ENCODE results near the gene HELQ. TPM values are rescaled to one million over a fixed set of nuclear protein-coding genes. Genes with fewer than 3 reads are reported as not detected.
A peak's percentile ranks its signal among the peaks of the same experiment; 100 is the strongest.

Gene HELQ
- total and polyA plus RNA-seq, 4 donors, result 9.2 to 20.6 (median 14.2) TPM

- H3K9me3 ChIP-seq (ENCODE audit: control insufficient read depth, insufficient read depth, low read length), result peaks cover 5% of the 10 kb centered on the region
- H3K27ac ChIP-seq (ENCODE audit: low read depth, low read length), result no peak overlapping the region
- DNase-seq (ENCODE audit: low read depth in 4 of 6, low spot score in 6 of 6), result no peak
- no peaks in the 10 kb centered on the region for H3K27me3 ChIP-seq (ENCODE audit: control insufficient read depth, insufficient read depth, low read length)
- H3K4me3 ChIP-seq (ENCODE audit: low read depth, low read length), result no peak overlapping the region
- no peaks in the 10 kb centered on the region for H3K36me3 ChIP-seq (ENCODE audit: control insufficient read depth, insufficient read depth, low read length)
- WGBS (ENCODE audit: insufficient coverage), result 85% methylated on average over 2 of the region's 4 CpGs
- H3K4me1 ChIP-seq (ENCODE audit: control insufficient read depth, insufficient read depth, low read length), result no peaks in the 10 kb centered on the region
Measured at GRCh38 chr4:83381173-83381572, 74.5 kb downstream of the HELQ start.

GRCh38 chr4:83378419-83378818 is 77.2 kb downstream of the HELQ start:
- 78% methylated on average over 3 of the region's 5 CpGs for WGBS (ENCODE audit: insufficient coverage)
- Histone ChIP-seq H3K36me3 (ENCODE audit: control insufficient read depth, insufficient read depth, low read length) (no peaks in the 10 kb centered on the region), H3K4me3 (ENCODE audit: low read depth, low read length) (no peak overlapping the region), H3K27ac (ENCODE audit: low read depth, low read length) (no peak overlapping the region), H3K27me3 (ENCODE audit: control insufficient read depth, insufficient read depth, low read length) (no peaks in the 10 kb centered on the region), H3K4me1 (ENCODE audit: control insufficient read depth, insufficient read depth, low read length) (no peaks in the 10 kb centered on the region), H3K9me3 (ENCODE audit: control insufficient read depth, insufficient read depth, low read length) (peaks cover 5% of the 10 kb centered on the region)
- DNase-seq (ENCODE audit: low read depth in 4 of 6, low spot score in 6 of 6), result no peak

DNA sequence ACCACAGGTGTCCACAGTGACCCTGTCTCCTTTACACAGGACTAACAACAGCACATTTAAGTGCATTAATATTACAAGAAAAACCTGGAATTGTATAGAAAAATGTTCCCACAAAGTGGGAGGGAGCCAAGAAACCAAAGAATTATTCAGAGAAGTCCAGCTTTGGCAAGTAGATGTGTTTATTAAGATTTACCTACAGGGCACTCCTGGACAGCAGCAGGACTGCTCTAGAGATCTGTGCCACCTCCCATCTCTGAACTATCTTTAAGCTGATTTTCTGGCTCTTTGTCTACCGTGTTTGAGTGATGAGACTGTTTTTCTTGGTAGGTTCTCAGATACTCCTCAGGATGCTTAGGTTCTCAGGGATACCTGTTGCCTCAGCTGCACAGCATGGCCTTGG is 82.7 kb downstream of the HELQ start:
- Histone ChIP-seq H3K27ac (ENCODE audit: low read depth, low read length) (no peak overlapping the region), H3K27me3 (ENCODE audit: control insufficient read depth, insufficient read depth, low read length) (no peaks in the 10 kb centered on the region), H3K9me3 (ENCODE audit: control insufficient read depth, insufficient read depth, low read length) (no peaks in the 10 kb centered on the region), H3K4me3 (ENCODE audit: low read depth, low read length) (no peak overlapping the region), H3K4me1 (ENCODE audit: control insufficient read depth, insufficient read depth, low read length) (no peaks in the 10 kb centered on the region), H3K36me3 (ENCODE audit: control insufficient read depth, insufficient read depth, low read length) (no peaks in the 10 kb centered on the region)
- WGBS (ENCODE audit: insufficient coverage), result 89% methylated on average over 1 of the region's 1 CpG
- no peak for DNase-seq (ENCODE audit: low read depth in 4 of 6, low spot score in 6 of 6)

GRCh38 chr4:83371936-83372335 is 83.7 kb downstream of the HELQ start:
- WGBS (ENCODE audit: insufficient coverage), result no CpG with 5 or more reads among the region's 1 CpG
- Histone ChIP-seq H3K27me3 (ENCODE audit: control insufficient read depth, insufficient read depth, low read length) (no peaks in the 10 kb centered on the region), H3K27ac (ENCODE audit: low read depth, low read length) (no peak overlapping the region), H3K4me3 (ENCODE audit: low read depth, low read length) (no peak overlapping the region), H3K4me1 (ENCODE audit: control insufficient read depth, insufficient read depth, low read length) (no peaks in the 10 kb centered on the region), H3K9me3 (ENCODE audit: control insufficient read depth, insufficient read depth, low read length) (no peaks in the 10 kb centered on the region), H3K36me3 (ENCODE audit: control insufficient read depth, insufficient read depth, low read length) (no peaks in the 10 kb centered on the region)
- DNase-seq (ENCODE audit: low read depth in 4 of 6, low spot score in 6 of 6), result no peak

GRCh38 chr4:83371235-83371634 is 84.4 kb downstream of the HELQ start:
- no peaks in the 10 kb centered on the region for H3K27me3 ChIP-seq (ENCODE audit: control insufficient read depth, insufficient read depth, low read length)
- 98% methylated on average over 5 of the region's 5 CpGs for WGBS (ENCODE audit: insufficient coverage)
- DNase-seq (ENCODE audit: low read depth in 4 of 6, low spot score in 6 of 6), result no peak
- H3K4me1 ChIP-seq (ENCODE audit: control insufficient read depth, insufficient read depth, low read length), result no peaks in the 10 kb centered on the region
- no peak overlapping the region for H3K4me3 ChIP-seq (ENCODE audit: low read depth, low read length)
- H3K9me3 ChIP-seq (ENCODE audit: control insufficient read depth, insufficient read depth, low read length), result no peaks in the 10 kb centered on the region
- H3K27ac ChIP-seq (ENCODE audit: low read depth, low read length), result no peak overlapping the region
- H3K36me3 ChIP-seq (ENCODE audit: control insufficient read depth, insufficient read depth, low read length), result no peaks in the 10 kb centered on the region

DNA sequence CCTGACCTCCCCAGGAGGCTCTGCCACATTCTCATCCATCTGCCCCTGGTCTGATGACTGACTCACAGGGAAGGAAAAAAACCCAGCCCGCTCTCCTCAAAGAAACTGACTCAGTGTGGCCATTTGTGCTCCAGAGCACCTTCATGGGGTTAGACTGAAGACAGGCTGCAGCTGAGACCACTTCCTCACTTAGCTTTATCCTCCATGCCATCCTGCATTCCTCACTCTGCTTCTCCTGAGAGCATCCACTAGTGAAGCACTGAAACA is 85.0 kb downstream of the HELQ start:
- no peak for DNase-seq (ENCODE audit: low read depth in 4 of 6, low spot score in 6 of 6)
- H3K27ac ChIP-seq (ENCODE audit: low read depth, low read length), result no peak overlapping the region
- H3K4me1 ChIP-seq (ENCODE audit: control insufficient read depth, insufficient read depth, low read length), result no peaks in the 10 kb centered on the region
- H3K4me3 ChIP-seq (ENCODE audit: low read depth, low read length), result no peak overlapping the region
- no peaks in the 10 kb centered on the region for H3K27me3 ChIP-seq (ENCODE audit: control insufficient read depth, insufficient read depth, low read length)
- H3K36me3 ChIP-seq (ENCODE audit: control insufficient read depth, insufficient read depth, low read length), result no peaks in the 10 kb centered on the region
- 30% methylated on average over 1 of the region's 1 CpG for WGBS (ENCODE audit: insufficient coverage)
- no peaks in the 10 kb centered on the region for H3K9me3 ChIP-seq (ENCODE audit: control insufficient read depth, insufficient read depth, low read length)

GRCh38 chr4:83369831-83370639 is 85.6 kb downstream of the HELQ start:
- 91% methylated on average over 1 of the region's 4 CpGs for WGBS (ENCODE audit: insufficient coverage)
- no peaks in the 10 kb centered on the region for H3K9me3 ChIP-seq (ENCODE audit: control insufficient read depth, insufficient read depth, low read length)
- DNase-seq (ENCODE audit: low read depth in 4 of 6, low spot score in 6 of 6), result no peak
- H3K27ac ChIP-seq (ENCODE audit: low read depth, low read length), result no peak overlapping the region
- no peaks in the 10 kb centered on the region for H3K36me3 ChIP-seq (ENCODE audit: control insufficient read depth, insufficient read depth, low read length)
- H3K27me3 ChIP-seq (ENCODE audit: control insufficient read depth, insufficient read depth, low read length), result no peaks in the 10 kb centered on the region
- H3K4me1 ChIP-seq (ENCODE audit: control insufficient read depth, insufficient read depth, low read length), result no peaks in the 10 kb centered on the region
- H3K4me3 ChIP-seq (ENCODE audit: low read depth, low read length), result no peak overlapping the region

DNA sequence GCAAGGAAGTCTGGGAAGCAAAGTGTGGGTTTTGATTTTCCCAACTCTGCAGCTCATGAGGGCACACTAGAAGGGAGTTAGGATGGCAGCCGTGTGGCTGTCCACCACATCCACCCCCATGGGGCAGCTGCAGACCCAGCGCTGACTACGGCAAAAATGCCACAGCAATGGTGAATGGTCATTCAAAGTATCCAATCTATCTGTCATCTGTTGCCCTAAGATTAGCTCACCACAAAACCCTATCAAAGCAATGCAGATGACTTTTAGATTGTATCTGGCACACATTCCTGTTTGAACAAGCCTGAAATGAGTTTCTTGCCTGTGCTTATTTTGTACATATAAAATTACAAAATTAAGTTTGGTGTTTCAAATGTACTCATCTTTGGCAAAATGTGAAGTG is 91.3 kb downstream of the HELQ start:
- no peak for DNase-seq (ENCODE audit: low read depth in 4 of 6, low spot score in 6 of 6)
- no peaks in the 10 kb centered on the region for H3K36me3 ChIP-seq (ENCODE audit: control insufficient read depth, insufficient read depth, low read length)
- H3K27me3 ChIP-seq (ENCODE audit: control insufficient read depth, insufficient read depth, low read length), result no peaks in the 10 kb centered on the region
- H3K4me3 ChIP-seq (ENCODE audit: low read depth, low read length), result no peak overlapping the region
- H3K4me1 ChIP-seq (ENCODE audit: control insufficient read depth, insufficient read depth, low read length), result no peaks in the 10 kb centered on the region
- H3K27ac ChIP-seq (ENCODE audit: low read depth, low read length), result no peak overlapping the region
- H3K9me3 ChIP-seq (ENCODE audit: control insufficient read depth, insufficient read depth, low read length), result no peaks in the 10 kb centered on the region
- WGBS (ENCODE audit: insufficient coverage), result 100% methylated on average over 1 of the region's 3 CpGs

DNA sequence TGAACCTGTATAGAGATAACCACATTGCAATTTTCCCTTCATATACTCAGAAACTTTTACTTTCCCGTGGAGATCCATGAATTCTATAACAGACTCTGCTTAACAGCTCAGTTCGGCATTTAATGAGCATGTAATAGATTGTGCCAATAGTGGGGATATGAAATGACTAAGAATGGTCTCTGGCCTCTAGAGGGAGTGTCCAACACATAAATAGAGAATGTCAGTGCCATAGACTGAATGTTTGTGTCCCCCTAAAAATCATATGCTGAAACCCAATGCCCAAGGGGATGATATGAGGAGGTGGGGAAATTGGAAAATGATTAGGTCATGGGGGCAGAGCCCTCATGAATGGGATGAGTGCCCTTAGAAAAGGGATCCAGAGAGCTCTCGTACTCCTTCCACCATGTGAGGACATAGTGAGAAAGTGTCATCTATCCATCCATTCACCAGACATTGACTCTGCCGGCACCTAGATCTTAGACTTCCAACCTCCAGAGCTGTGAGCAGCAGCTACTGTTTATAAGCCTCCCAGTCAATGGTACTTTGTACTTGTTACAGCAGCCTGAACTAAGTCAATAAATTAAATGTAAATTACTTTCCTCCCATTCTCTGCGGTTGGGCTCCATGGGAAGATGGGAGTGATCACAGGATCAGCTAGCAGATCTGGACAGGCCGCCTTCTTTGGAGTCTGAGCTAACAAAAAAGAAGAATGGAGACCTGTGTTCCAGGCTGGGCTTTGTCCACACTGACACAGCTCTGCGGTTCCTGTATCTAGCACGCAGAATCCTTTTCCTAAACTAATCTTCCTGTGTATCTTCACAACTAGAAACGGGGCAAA is 92.9 kb downstream of the HELQ start:
- no peaks in the 10 kb centered on the region for H3K27me3 ChIP-seq (ENCODE audit: control insufficient read depth, insufficient read depth, low read length)
- 33% methylated on average over 2 of the region's 9 CpGs for WGBS (ENCODE audit: insufficient coverage)

More for the DNA sequence above, 92.9 kb downstream of the HELQ start:
- no peaks in the 10 kb centered on the region for H3K36me3 ChIP-seq (ENCODE audit: control insufficient read depth, insufficient read depth, low read length)
- peak in 1 of 6 donors; percentile 9 for DNase-seq (ENCODE audit: low read depth in 4 of 6, low spot score in 6 of 6)
- H3K9me3 ChIP-seq (ENCODE audit: control insufficient read depth, insufficient read depth, low read length), result no peaks in the 10 kb centered on the region
- H3K27ac ChIP-seq (ENCODE audit: low read depth, low read length), result no peak overlapping the region
- H3K4me3 ChIP-seq (ENCODE audit: low read depth, low read length), result no peak overlapping the region
- no peaks in the 10 kb centered on the region for H3K4me1 ChIP-seq (ENCODE audit: control insufficient read depth, insufficient read depth, low read length)
